HG03442 (cell line): ENCODE data around the gene RAPH1.

Experiments used
- ATAC-seq: cut with Tn5 transposase; IDR thresholded peaks from one replicate; pipeline ENCODE4 v1.9.1; 2021; ENCODE audit warnings: mild to moderate bottlenecking, moderate library complexity; ENCODE audit not compliant: unreplicated experiment

RAPH1 gene, protein sequence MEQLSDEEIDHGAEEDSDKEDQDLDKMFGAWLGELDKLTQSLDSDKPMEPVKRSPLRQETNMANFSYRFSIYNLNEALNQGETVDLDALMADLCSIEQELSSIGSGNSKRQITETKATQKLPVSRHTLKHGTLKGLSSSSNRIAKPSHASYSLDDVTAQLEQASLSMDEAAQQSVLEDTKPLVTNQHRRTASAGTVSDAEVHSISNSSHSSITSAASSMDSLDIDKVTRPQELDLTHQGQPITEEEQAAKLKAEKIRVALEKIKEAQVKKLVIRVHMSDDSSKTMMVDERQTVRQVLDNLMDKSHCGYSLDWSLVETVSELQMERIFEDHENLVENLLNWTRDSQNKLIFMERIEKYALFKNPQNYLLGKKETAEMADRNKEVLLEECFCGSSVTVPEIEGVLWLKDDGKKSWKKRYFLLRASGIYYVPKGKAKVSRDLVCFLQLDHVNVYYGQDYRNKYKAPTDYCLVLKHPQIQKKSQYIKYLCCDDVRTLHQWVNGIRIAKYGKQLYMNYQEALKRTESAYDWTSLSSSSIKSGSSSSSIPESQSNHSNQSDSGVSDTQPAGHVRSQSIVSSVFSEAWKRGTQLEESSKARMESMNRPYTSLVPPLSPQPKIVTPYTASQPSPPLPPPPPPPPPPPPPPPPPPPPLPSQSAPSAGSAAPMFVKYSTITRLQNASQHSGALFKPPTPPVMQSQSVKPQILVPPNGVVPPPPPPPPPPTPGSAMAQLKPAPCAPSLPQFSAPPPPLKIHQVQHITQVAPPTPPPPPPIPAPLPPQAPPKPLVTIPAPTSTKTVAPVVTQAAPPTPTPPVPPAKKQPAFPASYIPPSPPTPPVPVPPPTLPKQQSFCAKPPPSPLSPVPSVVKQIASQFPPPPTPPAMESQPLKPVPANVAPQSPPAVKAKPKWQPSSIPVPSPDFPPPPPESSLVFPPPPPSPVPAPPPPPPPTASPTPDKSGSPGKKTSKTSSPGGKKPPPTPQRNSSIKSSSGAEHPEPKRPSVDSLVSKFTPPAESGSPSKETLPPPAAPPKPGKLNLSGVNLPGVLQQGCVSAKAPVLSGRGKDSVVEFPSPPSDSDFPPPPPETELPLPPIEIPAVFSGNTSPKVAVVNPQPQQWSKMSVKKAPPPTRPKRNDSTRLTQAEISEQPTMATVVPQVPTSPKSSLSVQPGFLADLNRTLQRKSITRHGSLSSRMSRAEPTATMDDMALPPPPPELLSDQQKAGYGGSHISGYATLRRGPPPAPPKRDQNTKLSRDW

GRCh38 chr2:203535078-203535783 is at the start of gene RAPH1:
TSS of gene RAPH1 (minus strand) at chr2:203535301. CDS start at chr2:203495353, 39,948 bp downstream.
- peak; percentile 77 for ATAC-seq

DNA sequence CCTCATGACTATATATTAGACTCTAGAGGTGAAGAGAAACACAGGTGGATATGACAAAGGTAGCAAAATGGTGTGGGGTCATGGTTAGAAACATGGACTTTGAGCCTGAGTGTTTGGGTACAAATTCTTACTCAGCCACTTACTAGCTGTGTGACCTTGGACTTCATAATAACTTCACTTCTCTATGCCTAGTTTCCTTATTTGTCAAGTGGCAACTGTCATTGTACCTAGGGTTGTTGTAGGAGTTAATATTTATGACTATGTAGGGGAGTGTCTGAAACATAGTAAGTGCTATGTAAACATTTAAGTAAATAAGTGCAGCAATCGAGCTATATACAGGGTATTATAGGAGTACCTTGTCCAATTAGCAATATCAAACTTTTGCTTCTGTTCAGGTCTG is 49.7 kb upstream of the RAPH1 start:
- ATAC-seq, result no peak

DNA sequence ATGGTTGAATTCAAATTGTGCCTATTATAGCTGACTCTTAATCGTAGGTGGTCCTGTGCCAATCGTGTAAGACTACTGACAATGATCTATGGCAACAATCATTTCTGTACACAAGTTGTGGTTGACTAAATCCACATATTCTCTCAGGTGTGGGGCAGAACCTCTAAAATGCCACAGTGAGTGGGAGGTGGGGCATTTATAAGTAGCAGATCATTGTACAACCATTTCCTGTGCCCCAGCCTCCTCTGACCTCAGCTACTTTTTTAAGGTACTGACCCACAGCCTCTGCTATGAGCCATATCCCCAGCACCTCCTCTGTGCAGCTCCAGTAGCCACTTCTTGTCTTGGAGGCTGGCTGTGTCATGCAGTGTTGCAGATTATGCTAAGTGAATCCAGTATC is 48.6 kb upstream of the RAPH1 start:
- ATAC-seq, result peak; percentile 53

DNA sequence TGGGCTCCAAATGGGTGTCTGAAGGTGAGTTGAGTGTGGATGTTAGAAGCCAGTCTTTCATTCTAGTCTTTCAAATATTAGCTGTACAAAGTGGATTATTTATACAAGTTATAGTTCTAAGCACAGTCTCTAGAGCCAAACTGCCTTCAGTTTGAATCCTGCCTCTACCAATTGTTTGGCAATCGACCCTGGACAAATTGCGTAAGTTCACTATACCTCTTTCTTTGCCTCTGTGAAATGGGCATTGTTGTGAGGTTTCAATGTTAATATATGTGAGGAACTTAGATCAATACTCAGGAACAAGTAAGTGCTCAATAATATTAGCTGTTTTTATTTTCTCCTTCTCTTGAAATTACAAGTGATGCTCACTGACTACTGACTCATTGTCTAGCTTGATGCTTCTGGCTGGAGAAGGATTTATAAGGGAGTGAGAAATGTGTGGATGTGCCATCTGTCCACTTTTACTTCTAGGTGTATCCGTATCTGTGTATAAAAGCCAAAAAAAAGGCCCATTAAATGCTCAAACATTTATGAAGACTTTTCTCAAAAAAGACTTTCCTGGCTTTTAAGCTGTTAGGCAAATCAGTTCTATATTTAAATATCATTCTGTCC is 48.1 kb upstream of the RAPH1 start:
- ATAC-seq, result no peak

DNA sequence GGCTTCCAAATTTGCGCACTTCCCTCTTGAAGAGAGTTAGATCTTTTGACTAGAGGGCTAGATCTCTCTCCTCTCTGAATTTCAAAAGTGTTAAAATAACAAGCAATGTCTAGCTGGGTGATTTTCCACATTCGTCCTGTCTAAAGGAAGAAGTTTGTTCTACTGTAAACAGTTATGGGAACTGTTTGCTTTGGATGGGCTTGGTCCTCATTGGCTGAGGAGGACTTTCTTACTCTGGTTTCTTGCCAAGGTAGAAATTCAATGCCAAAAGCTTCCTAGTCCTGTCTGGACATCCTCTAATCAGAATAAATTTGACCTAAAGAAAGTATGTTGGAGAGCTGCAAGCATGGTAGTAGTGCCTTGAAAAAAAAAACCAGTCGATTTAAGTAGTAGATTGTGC is 47.4 kb upstream of the RAPH1 start:
- ATAC-seq, result no peak

DNA sequence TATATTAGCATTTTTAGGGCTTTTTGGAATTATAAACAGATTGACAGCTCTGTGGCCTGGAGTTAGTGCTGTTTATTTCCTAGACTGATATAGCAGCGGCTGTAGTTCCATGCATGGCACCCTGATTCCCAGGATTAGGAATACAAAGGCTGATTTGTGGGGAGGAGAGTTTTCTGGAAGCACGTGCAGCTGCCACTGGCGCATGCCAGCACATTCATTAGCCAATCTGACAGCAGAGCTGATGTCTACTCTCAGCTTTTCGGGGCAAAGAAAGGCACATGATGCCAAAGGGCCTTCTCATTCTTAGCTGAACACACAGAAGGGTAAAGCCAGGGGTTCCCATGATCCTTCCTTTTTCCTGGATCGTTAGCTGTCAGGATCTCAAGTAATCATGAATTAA is 45.7 kb upstream of the RAPH1 start:
- no peak for ATAC-seq

DNA sequence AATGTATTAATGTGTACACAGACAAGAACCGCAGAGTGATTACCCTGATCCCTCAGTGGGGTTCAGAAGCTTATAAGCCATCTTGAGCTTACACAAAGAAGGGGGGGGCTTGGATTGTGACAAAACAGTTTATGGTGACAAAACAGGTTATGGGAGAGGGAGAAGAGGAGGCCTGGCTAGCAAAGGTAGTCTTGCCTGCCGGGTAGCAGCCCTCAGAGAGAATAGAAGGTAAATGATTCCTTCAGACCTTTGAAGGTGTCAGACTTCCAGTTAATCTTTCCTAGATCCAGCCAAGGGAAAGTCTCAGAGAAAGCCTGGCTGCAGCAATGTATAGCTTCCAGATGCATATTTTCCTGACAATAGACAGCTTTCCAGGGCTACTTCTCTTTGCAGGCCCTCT is 44.6 kb upstream of the RAPH1 start:
- no peak for ATAC-seq

GRCh38 chr2:203578759-203579643 is 43.9 kb upstream of the RAPH1 start:
- ATAC-seq, result peak; percentile 96

GRCh38 chr2:203574824-203575223 is 39.7 kb upstream of the RAPH1 start:
- ATAC-seq, result no peak

DNA sequence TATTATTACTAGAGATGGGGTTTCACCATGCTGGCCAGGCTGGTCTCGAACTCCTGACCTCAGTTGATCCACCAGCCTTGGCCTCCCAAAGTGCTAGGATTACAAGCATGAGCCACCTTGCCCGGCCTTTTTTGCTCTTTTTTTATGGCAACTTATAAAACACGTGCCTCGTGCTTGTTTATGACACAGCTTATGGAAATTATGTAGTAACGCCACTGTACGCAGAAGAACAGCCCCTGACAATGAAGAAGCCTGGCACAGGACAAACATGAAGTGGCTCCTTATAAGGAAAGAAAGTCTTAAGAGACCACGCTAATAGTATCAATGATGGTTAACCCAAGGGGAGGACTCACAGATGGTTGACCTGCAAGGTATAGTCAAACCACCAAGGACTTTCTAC is 37.2 kb upstream of the RAPH1 start:
- ATAC-seq, result no peak

DNA sequence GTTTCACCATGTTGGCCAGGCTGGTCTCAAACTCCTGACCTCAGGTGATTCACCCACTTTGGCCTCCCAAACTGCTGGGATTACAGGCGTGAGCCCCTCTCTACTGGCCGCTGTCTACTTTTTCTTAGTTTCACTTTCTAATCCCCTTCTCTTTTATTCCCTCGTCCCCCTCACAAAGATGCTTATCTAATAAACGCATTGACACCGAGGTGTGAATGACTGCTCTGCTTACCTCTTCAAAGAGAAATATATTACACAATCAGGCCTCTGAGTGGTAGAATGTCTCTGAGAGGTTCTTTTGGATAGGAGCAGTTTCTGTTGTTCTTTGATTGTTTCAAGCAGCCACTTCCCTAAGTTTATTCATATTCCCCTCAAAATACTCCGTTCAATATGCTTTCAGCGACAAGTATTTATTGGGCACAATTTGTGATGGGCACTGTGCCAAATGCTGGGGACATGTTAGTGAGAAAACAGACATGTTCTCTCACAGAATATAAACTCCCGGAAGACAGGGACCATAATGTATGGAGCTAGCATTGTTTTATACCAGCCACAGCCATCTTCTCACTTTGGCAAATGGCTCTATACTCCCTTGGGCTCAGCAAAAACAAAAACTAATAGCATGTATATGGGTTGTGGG is 34.7 kb upstream of the RAPH1 start:
- ATAC-seq, result no peak

GRCh38 chr2:203567691-203568090 is 32.6 kb upstream of the RAPH1 start:
- no peak for ATAC-seq

DNA sequence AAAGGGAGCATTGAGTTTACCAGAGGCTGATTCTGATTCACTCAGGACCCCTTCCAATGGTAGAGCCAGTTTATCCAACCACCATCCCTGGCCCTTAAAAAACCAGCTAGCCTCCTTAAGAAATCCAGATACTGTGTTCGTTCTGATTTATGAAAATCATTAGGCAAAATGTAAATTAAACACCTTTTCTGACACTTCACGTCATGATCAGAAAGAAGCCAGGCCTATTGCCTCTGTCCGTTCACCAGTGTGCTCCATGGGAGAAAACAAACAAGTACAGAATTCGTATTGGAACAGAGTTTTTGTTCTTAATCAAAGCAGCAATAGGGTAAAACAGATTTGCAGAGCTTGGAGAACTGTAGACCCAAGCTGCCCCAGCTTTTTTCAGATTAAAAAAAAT is 31.1 kb upstream of the RAPH1 start:
- no peak for ATAC-seq

- ATAC-seq, result no peak
Observed at GRCh38 chr2:203565076-203565475, 30.0 kb upstream of the RAPH1 start.

GRCh38 chr2:203562268-203562667 is 27.2 kb upstream of the RAPH1 start:
- ATAC-seq, result no peak

GRCh38 chr2:203559641-203560040 is 24.5 kb upstream of the RAPH1 start:
- ATAC-seq, result no peak

DNA sequence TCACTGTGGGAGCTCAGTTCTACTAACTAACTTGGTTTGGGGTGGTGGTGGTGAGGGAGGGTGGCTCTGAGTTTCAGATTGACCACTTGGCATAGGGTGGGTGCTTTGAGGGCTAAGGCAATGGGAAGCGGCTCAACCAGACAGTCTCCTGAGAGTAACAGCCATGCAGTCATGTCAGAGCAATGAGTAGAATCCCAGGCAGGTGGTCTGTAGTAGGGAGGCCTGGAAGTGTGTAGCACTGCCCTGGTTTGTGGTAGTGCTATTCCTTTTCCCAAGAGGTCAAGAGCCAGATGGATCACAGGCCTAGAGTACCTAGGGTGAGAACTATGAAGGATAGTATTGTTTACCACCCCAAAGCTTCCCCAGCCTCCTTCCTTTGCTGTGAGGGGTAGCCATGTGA is 18.7 kb upstream of the RAPH1 start:
- ATAC-seq, result no peak

GRCh38 chr2:203551778-203552177 is 16.7 kb upstream of the RAPH1 start:
- ATAC-seq, result no peak

GRCh38 chr2:203550266-203550665 is 15.2 kb upstream of the RAPH1 start:
- no peak for ATAC-seq
